ENCODE data around the gene TMEM263.
"Not testable (repeated sequence)": the region's sequence is repeated elsewhere in the genome, so short reads cannot be mapped to it uniquely, and the experiment has no call there.

The TMEM263 gene

GRCh38 chr12:106919910-106920544 is 35.7 kb upstream of the TMEM263 start:
- peak; percentile 71 to 83 (median 81) for TF ChIP-seq CTCF (IDR thresholded peaks at IDR 0.05; ENCODE audit: unreplicated experiment in 3 of 3)
- no peaks in the 10 kb centered on the region for H3K36me3 Mint-ChIP-seq (ENCODE audit: low read depth)
- no peaks in the 10 kb centered on the region for H3K27me3 Mint-ChIP-seq (ENCODE audit: low read depth)
- no peak overlapping the region for H3K4me3 Mint-ChIP-seq
- H3K9me3 Mint-ChIP-seq = peaks cover 6% of the 10 kb centered on the region
- H3K4me1 Mint-ChIP-seq = peaks cover 15% of the 10 kb centered on the region
- no peak overlapping the region for H3K27ac Mint-ChIP-seq

- not testable (repeated sequence) for H3K36me3 Mint-ChIP-seq (ENCODE audit: low read depth); H3K4me1 Mint-ChIP-seq; H3K4me3 Mint-ChIP-seq; H3K9me3 Mint-ChIP-seq; H3K27ac Mint-ChIP-seq; H3K27me3 Mint-ChIP-seq (ENCODE audit: low read depth)
Observed at GRCh38 chr12:106921976-106922375, 33.7 kb upstream of the TMEM263 start.

GRCh38 chr12:106923594-106923993 is 32.1 kb upstream of the TMEM263 start:
- H3K36me3 Mint-ChIP-seq (ENCODE audit: low read depth); H3K9me3 Mint-ChIP-seq; H3K27ac Mint-ChIP-seq; H3K4me1 Mint-ChIP-seq; H3K27me3 Mint-ChIP-seq (ENCODE audit: low read depth); H3K4me3 Mint-ChIP-seq: not testable (repeated sequence)

- H3K27ac Mint-ChIP-seq = no peak overlapping the region
- no peaks in the 10 kb centered on the region for H3K36me3 Mint-ChIP-seq (ENCODE audit: low read depth)
- no peak for TF ChIP-seq CTCF (IDR thresholded peaks at IDR 0.05; ENCODE audit: unreplicated experiment in 3 of 3)
- H3K9me3 Mint-ChIP-seq = peaks cover 6% of the 10 kb centered on the region
- H3K4me1 Mint-ChIP-seq = no peaks in the 10 kb centered on the region
- H3K27me3 Mint-ChIP-seq (ENCODE audit: low read depth) = peaks cover 4% of the 10 kb centered on the region
- H3K4me3 Mint-ChIP-seq = no peak overlapping the region
Observed at GRCh38 chr12:106924268-106924861, 31.3 kb upstream of the TMEM263 start.

- no peak for TF ChIP-seq CTCF (IDR thresholded peaks at IDR 0.05; ENCODE audit: unreplicated experiment in 3 of 3)
- H3K4me1 Mint-ChIP-seq = no peaks in the 10 kb centered on the region
- peaks cover 6% of the 10 kb centered on the region for H3K9me3 Mint-ChIP-seq
- no peaks in the 10 kb centered on the region for H3K36me3 Mint-ChIP-seq (ENCODE audit: low read depth)
- H3K27me3 Mint-ChIP-seq (ENCODE audit: low read depth) = peaks cover 4% of the 10 kb centered on the region
- no peak overlapping the region for H3K4me3 Mint-ChIP-seq
- no peak overlapping the region for H3K27ac Mint-ChIP-seq
Observed at GRCh38 chr12:106926657-106927056, 29.1 kb upstream of the TMEM263 start.

- Mint-ChIP-seq H3K27me3 (ENCODE audit: low read depth) (peaks cover 5% of the 10 kb centered on the region), H3K27ac (no peak overlapping the region), H3K4me1 (no peaks in the 10 kb centered on the region), H3K4me3 (no peak overlapping the region), H3K36me3 (ENCODE audit: low read depth) (no peaks in the 10 kb centered on the region), H3K9me3 (no peaks in the 10 kb centered on the region)
- TF ChIP-seq CTCF (IDR thresholded peaks at IDR 0.05; ENCODE audit: unreplicated experiment in 3 of 3) = no peak
Observed at GRCh38 chr12:106934277-106934676, 21.4 kb upstream of the TMEM263 start.

- H3K27ac Mint-ChIP-seq = no peak overlapping the region
- TF ChIP-seq CTCF (IDR thresholded peaks at IDR 0.05; ENCODE audit: unreplicated experiment in 3 of 3) = no peak
Observed at GRCh38 chr12:106941481-106942156, 14.1 kb upstream of the TMEM263 start.

More at GRCh38 chr12:106941481-106942156, 14.1 kb upstream of the TMEM263 start:
- Mint-ChIP-seq H3K27me3 (ENCODE audit: low read depth) (peaks cover 5% of the 10 kb centered on the region), H3K9me3 (peaks cover 10% of the 10 kb centered on the region), H3K4me3 (no peak overlapping the region), H3K4me1 (no peaks in the 10 kb centered on the region), H3K36me3 (ENCODE audit: low read depth) (no peaks in the 10 kb centered on the region)

All from nephron (organoid).